NB4 (cell line): ENCODE results near the gene NPFF.

Source experiments
- POLR2A ChIP-seq: IDR thresholded peaks from 2 replicates; pipeline ENCODE4 v1.6.1; 2011; ENCODE audit warnings: mild to moderate bottlenecking; ENCODE audit not compliant: insufficient read length; ENCODE audit errors: extremely low read depth
- TF ChIP-seq, protein P1 (sequence below): IDR thresholded peaks from one replicate; pipeline ENCODE4 v1.5.1; 2012; ENCODE audit warnings: low read depth, low read length
- TF ChIP-seq, protein P2 (sequence below): IDR thresholded peaks from 2 replicates; pipeline ENCODE4 v1.6.1; 2011; ENCODE audit warnings: low read depth, low read length

DNA sequence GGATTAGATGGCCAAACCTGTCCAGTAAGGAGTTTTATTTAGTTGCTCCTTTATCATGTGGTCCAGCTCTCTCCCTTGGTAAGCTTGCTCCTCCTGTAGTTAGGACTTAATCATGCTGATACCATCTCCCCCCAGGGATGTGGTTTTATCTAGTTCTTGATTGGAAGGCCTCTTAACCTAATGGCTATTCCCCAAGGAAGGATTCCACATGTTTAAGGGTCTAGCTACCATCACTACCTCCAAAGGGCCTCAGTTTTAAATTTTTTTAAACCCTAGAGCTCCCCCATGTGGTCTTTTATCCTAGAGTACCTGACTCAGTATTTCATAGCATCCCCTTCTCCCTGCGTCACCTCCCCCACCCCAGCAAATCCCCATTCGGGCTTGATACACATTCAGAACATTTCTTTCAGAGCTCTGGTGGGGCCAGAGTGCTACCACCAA lies 30.5 kb downstream of the NPFF start:
- TF ChIP-seq, protein P1, sequence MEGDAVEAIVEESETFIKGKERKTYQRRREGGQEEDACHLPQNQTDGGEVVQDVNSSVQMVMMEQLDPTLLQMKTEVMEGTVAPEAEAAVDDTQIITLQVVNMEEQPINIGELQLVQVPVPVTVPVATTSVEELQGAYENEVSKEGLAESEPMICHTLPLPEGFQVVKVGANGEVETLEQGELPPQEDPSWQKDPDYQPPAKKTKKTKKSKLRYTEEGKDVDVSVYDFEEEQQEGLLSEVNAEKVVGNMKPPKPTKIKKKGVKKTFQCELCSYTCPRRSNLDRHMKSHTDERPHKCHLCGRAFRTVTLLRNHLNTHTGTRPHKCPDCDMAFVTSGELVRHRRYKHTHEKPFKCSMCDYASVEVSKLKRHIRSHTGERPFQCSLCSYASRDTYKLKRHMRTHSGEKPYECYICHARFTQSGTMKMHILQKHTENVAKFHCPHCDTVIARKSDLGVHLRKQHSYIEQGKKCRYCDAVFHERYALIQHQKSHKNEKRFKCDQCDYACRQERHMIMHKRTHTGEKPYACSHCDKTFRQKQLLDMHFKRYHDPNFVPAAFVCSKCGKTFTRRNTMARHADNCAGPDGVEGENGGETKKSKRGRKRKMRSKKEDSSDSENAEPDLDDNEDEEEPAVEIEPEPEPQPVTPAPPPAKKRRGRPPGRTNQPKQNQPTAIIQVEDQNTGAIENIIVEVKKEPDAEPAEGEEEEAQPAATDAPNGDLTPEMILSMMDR, result peak; percentile 29
- TF ChIP-seq POLR2A, result no peak
- TF ChIP-seq, protein P2, sequence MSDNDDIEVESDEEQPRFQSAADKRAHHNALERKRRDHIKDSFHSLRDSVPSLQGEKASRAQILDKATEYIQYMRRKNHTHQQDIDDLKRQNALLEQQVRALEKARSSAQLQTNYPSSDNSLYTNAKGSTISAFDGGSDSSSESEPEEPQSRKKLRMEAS, result 0 out of 2 replicates have a peak, but pooled peaks have one; percentile 11
